B cell (primary cell): Measurements from ENCODE around the gene PPM1M. TPM values are rescaled to one million over a fixed set of nuclear protein-coding genes. Genes with fewer than 3 reads are reported as not detected.

Experiments
- ATAC-seq: fragments of 200-7000 bp; cut with Tn5 transposase; one replicate; pipeline ENCODE4 v1.10.0; 2021; ENCODE audit warnings: low read depth, mild to moderate bottlenecking, moderate number of reproducible peaks, moderate library complexity
- CTCF ChIA-PET: fragments of 350-600 bp; sonication (Branson Sonifier 250); formaldehyde crosslinking; loops from one replicate; lab custom pipeline; 2021; ENCODE audit warnings: antibody characterized with exemption, inconsistent platforms; lab: Charles Lee
- POLR2A ChIA-PET: fragments of 350-600 bp; sonication (Branson Sonifier 250); formaldehyde crosslinking; loops from one replicate; lab custom pipeline; 2021; ENCODE audit warnings: antibody characterized with exemption; lab: Charles Lee
- DNase-seq: peaks from one replicate; pipeline ENCODE4 v3.0.0; 2013
- H2AFZ ChIP-seq: 2 replicates; pipeline ENCODE4 v1.6.1; 2012; ENCODE audit warnings: mild to moderate bottlenecking, low read depth, low read length; ENCODE audit not compliant: insufficient read depth, poor library complexity, severe bottlenecking
- H3K27ac ChIP-seq, 2 donors: 1 replicate in 1 of 2; 2 replicates in 1 of 2; pipeline ENCODE4 v1.5.1; 2012 to 2013; ENCODE audit warnings: low read length in 2 of 2, mild to moderate bottlenecking in 2 of 2, moderate library complexity in 1 of 2
- H3K27me3 ChIP-seq, 4 experiments: fragments of 200-600 bp in 1 of 4; sonication (generic) in 1 of 4; replicated peaks in 1 of 4; 1 replicate in 2 of 4; 2 replicates in 2 of 4; pipeline versions ENCODE4 v1.6.1 to v1.7.0; 2013 to 2016; ENCODE audit warnings: low read length in 3 of 4, mild to moderate bottlenecking in 2 of 4, mixed read lengths in 1 of 4, moderate library complexity in 1 of 4; ENCODE audit not compliant: insufficient read depth in 4 of 4, control insufficient read depth in 3 of 4; ENCODE audit errors: control extremely low read depth in 1 of 4
- H3K36me3 ChIP-seq, 2 experiments: replicated peaks in 1 of 2; 1 replicate in 1 of 2; 2 replicates in 1 of 2; pipeline versions ENCODE4 v1.6.1 to v1.7.1; 2013; ENCODE audit warnings: low read length in 1 of 2; ENCODE audit not compliant: insufficient read depth in 2 of 2, control insufficient read depth in 1 of 2; ENCODE audit errors: control extremely low read depth in 1 of 2, extremely low read depth in 1 of 2
- H3K4me1 ChIP-seq, 2 donors: fragments of 200-600 bp in 1 of 2; sonication (generic) in 1 of 2; 1 replicate in 1 of 2; 2 replicates in 1 of 2; pipeline versions ENCODE4 v1.5.1 to v1.6.1; 2013 to 2017; ENCODE audit warnings: low read length in 2 of 2; ENCODE audit not compliant: control insufficient read depth in 2 of 2, insufficient read depth in 2 of 2
- H3K4me2 ChIP-seq: replicated peaks from 2 replicates; pipeline ENCODE3; 2012; ENCODE audit warnings: mild to moderate bottlenecking, low read depth, low read length; ENCODE audit not compliant: poor library complexity, severe bottlenecking
- H3K4me3 ChIP-seq, 5 experiments: fragments of 200-600 bp in 1 of 5; sonication (generic) in 1 of 5; 1 replicate in 3 of 5; 2 replicates in 2 of 5; pipeline versions ENCODE4 v1.5.1 to v1.7.0; 2011 to 2016; ENCODE audit warnings: low read length in 4 of 5, mild to moderate bottlenecking in 4 of 5, low read depth in 2 of 5, control low read depth in 1 of 5, moderate library complexity in 1 of 5; ENCODE audit not compliant: insufficient read depth in 1 of 5; ENCODE audit errors: control extremely low read depth in 1 of 5, extremely low read depth in 1 of 5
- H3K79me2 ChIP-seq: fragments of 200-600 bp; sonication (generic); one replicate; pipeline ENCODE4 v1.6.0; 2016; ENCODE audit warnings: low read length; ENCODE audit not compliant: control insufficient read depth, insufficient read depth
- H3K9ac ChIP-seq: fragments of 200-600 bp; sonication (generic); 2 replicates; pipeline ENCODE4 v1.6.1; 2017; ENCODE audit warnings: mild to moderate bottlenecking, low read length, moderate library complexity
- H3K9me3 ChIP-seq, 3 donors: one replicate each; pipeline versions ENCODE4 v1.6.1 to v1.7.1; 2013; ENCODE audit warnings: low read length in 2 of 3; ENCODE audit not compliant: control insufficient read depth in 2 of 3, insufficient read depth in 1 of 3; ENCODE audit errors: control extremely low read depth in 1 of 3
- H4K20me1 ChIP-seq: 2 replicates; pipeline ENCODE4 v1.6.0; 2012; ENCODE audit warnings: mild to moderate bottlenecking, low read length; ENCODE audit not compliant: insufficient read depth, control insufficient read depth, poor library complexity, severe bottlenecking
- H3K27ac Mint-ChIP-seq: one replicate; pipeline ENCODE4 v1.8.0; 2021; ENCODE audit warnings: mixed read lengths
- H3K27me3 Mint-ChIP-seq: one replicate; pipeline ENCODE4 v1.8.0; 2021; ENCODE audit warnings: mixed read lengths
- H3K4me1 Mint-ChIP-seq: one replicate; pipeline ENCODE4 v1.8.0; 2021; ENCODE audit warnings: mixed read lengths
- H3K4me3 Mint-ChIP-seq: one replicate; pipeline ENCODE4 v1.8.0; 2021; ENCODE audit warnings: mixed read lengths
- H3K9me3 Mint-ChIP-seq: one replicate; pipeline ENCODE4 v1.8.0; 2022; ENCODE audit warnings: mixed read lengths; ENCODE audit not compliant: insufficient read depth
- EZH2 ChIP-seq: IDR thresholded peaks from 2 replicates; pipeline ENCODE4 v1.6.1; 2012; ENCODE audit warnings: borderline replicate concordance, low read depth, mild to moderate bottlenecking, moderate library complexity, low read length; ENCODE audit not compliant: insufficient read depth, poor library complexity, severe bottlenecking
- WGBS: methylation state at CpG from one replicate; pipeline ENCODE4 v1.1.5; 2013; ENCODE audit warnings: missing lambda C conversion rate; ENCODE audit not compliant: insufficient coverage; 5-methylcytosine and 5-hydroxymethylcytosine counted together
- intact Hi-C: fragments of 100-400 bp; cut with micrococcal nuclease; formaldehyde crosslinking; loops from one replicate; pipeline ENCODE4 v1.10.0; 2022
- polyA plus RNA-seq: library from polyadenylated mRNA; depleted of rRNA; stranded (reverse); fragments of >200 nt; gene quantifications from 2 replicates; pipeline ENCODE4 v1.2.3, GENCODE V29; 2012
- total RNA-seq, 2 donors: library from RNA; stranded (reverse); fragments of 120-200 nt in 1 of 2; gene quantifications; 1 replicate in 1 of 2; 2 replicates in 1 of 2; pipeline versions ENCODE4 v1.2.3 to v1.2.4, GENCODE V29; 2013 to 2022
- TF ChIP-seq, protein P1 (sequence below): fragments of 200-600 bp; IDR thresholded peaks from one replicate; pipeline ENCODE4 v1.8.0; 2022; ENCODE audit warnings: antibody characterized with exemption, mild to moderate bottlenecking

The PPM1M gene
- total and polyA plus RNA-seq, 2 donors (not counting 1 experiment from before 2014, with no cell fraction given): 45.0 to 65.2 TPM

- peak; percentile 59 for DNase-seq
- Histone ChIP-seq H3K79me2 (peaks cover 55% of the 10 kb centered on the region), H3K4me3 (peak overlapping the region in 3 of 5 experiments; percentile 1 to 90 (median 66)), H3K9ac (peak overlapping the region; percentile 68), H3K27me3 (no peaks in the 10 kb centered on the region), H3K4me1 (peaks cover 41 to 65% of the 10 kb centered on the region in 2 donors), H3K4me2 (peak overlapping the region; percentile 90), H4K20me1 (peaks cover 27% of the 10 kb centered on the region), H3K36me3 (peaks cover 3 to 62% of the 10 kb centered on the region in 2 experiments), H2AFZ (peak overlapping the region; percentile 47), H3K9me3 (no peaks in the 10 kb centered on the region), H3K27ac (peak overlapping the region; percentile 78 to 88)
- 18% methylated on average over 5 of the region's 5 CpGs for WGBS
- TF ChIP-seq, protein P1, sequence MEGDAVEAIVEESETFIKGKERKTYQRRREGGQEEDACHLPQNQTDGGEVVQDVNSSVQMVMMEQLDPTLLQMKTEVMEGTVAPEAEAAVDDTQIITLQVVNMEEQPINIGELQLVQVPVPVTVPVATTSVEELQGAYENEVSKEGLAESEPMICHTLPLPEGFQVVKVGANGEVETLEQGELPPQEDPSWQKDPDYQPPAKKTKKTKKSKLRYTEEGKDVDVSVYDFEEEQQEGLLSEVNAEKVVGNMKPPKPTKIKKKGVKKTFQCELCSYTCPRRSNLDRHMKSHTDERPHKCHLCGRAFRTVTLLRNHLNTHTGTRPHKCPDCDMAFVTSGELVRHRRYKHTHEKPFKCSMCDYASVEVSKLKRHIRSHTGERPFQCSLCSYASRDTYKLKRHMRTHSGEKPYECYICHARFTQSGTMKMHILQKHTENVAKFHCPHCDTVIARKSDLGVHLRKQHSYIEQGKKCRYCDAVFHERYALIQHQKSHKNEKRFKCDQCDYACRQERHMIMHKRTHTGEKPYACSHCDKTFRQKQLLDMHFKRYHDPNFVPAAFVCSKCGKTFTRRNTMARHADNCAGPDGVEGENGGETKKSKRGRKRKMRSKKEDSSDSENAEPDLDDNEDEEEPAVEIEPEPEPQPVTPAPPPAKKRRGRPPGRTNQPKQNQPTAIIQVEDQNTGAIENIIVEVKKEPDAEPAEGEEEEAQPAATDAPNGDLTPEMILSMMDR: no peak
- Mint-ChIP-seq H3K4me3 (peak overlapping the region; percentile 94), H3K9me3 (no peaks in the 10 kb centered on the region), H3K4me1 (peaks cover 66% of the 10 kb centered on the region), H3K27me3 (no peaks in the 10 kb centered on the region), H3K27ac (peak overlapping the region; percentile 99)
- ChIA-PET CTCF (interaction anchor here (1.3 to 12.3 kb wide), 9 partner anchors 10 to 224 kb away, joined by 3 to 265 read pairs (median 7); partner anchors contain the start of genes GLYCTK, POC1A, PPM1M and TWF2), POLR2A (interaction anchor here (0.6 to 3.8 kb wide), 14 partner anchors 9 to 89 kb away, joined by 3 to 38 read pairs (median 5); partner anchors contain the start of genes GLYCTK, POC1A, PPM1M and TWF2)
- intact Hi-C loops: loop anchor here (5.0 to 10.0 kb wide), 2 partner anchors 172 to 231 kb away; partner anchors contain the start of genes DUSP7 and NISCH
- peak; percentile 14 for ATAC-seq
These were observed 19.2 kb upstream of the PPM1M start for GRCh38 chr3:52226229-52226817.

DNA sequence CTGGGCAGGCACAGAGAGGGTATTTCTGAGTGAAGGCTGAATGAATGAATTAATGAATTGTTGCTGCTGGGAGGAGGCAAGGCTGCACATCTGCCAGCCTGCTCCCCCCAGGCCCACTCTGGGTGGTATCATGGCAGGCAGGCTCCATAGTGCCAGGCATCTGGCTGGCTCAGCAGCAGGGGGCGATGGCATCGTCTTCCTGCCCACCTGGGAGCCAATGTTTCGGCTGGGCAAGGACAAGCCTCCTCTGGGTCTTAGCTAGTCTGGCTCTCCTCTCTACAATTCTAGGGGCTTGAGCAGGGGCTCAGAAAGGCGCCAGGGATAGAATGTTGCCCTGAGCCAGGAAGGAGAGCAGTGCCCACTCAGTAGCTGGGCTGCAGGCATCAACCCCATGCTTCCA, 18.4 kb upstream of the PPM1M start:
- intact Hi-C loops: loop anchor here (5.0 to 10.0 kb wide), 2 partner anchors 172 to 230 kb away; partner anchors contain the start of genes DUSP7 and NISCH
- Histone ChIP-seq H3K36me3 (peaks cover 3 to 62% of the 10 kb centered on the region in 2 experiments), H3K9me3 (no peaks in the 10 kb centered on the region), H3K27ac (peak overlapping the region; percentile 78 to 88), H3K4me1 (peaks cover 42 to 65% of the 10 kb centered on the region in 2 donors), H3K79me2 (peaks cover 55% of the 10 kb centered on the region), H4K20me1 (peaks cover 27% of the 10 kb centered on the region), H3K9ac (no peak overlapping the region), H3K4me2 (peak overlapping the region; percentile 90), H3K4me3 (no peak overlapping the region), H3K27me3 (no peaks in the 10 kb centered on the region), H2AFZ (no peak overlapping the region)
- peaks cover 68% of the 10 kb centered on the region for H3K4me1 Mint-ChIP-seq
- H3K27ac Mint-ChIP-seq: peak overlapping the region; percentile 99
- ChIA-PET CTCF (interaction anchor here (1.4 to 12.3 kb wide), 3 partner anchors 57 to 112 kb away, joined by 3 to 265 read pairs (median 177); partner anchors contain the start of genes GLYCTK, POC1A and WDR82), POLR2A (interaction anchor here (3.3 to 3.8 kb wide), 2 partner anchors 11 to 61 kb away, joined by 23 to 28 read pairs; partner anchors contain the start of genes GLYCTK and TWF2)
- H3K4me3 Mint-ChIP-seq: peak overlapping the region; percentile 94
- no peaks in the 10 kb centered on the region for H3K27me3 Mint-ChIP-seq
- no peaks in the 10 kb centered on the region for H3K9me3 Mint-ChIP-seq
- 80% methylated on average over 4 of the region's 4 CpGs for WGBS
- TF ChIP-seq EZH2: no peak
- TF ChIP-seq, protein P1: no peak
- ATAC-seq: no peak
- DNase-seq: peak; percentile 18
